ENCODE data around the gene MAP7.
"Not testable (repeated sequence)": the region's sequence is repeated elsewhere in the genome, so short reads cannot be mapped to it uniquely, and the experiment has no call there.

The MAP7 gene

DNA sequence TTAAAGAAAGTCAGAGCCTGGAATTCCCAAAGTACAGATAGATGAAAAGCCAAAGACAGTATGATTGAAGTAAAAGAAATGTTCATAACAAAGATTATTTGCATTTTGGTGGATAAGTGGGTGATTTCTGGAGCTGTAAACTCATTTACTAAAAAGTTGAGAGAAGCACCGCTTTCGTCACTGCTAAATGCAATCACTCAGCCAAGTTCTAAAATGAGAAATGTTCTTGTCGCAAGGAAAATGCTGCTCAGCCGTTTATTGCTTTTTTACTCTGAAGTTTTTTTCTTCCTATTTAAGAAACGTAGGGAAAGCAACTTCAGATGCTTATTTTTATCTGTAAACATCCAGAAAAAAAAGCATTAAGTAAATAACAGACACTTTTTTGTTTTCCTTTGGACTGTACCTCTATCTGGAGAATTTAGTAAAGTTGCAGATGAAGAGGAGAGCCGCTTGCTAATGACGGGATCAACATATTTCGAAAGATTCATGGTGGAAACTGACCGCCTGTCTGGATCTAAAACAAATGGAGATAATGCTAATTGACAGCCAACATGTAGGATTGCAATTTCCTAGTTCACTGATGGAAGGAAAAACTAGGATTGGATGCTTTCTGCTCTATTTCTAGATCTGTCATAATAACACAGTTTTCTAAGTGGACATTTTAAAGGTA lies 166.8 kb downstream of the MAP7 start:
- H3K4me1 ChIP-seq (ENCODE audit: control insufficient read depth, insufficient read depth, low read length): no peaks in the 10 kb centered on the region
- no peaks in the 10 kb centered on the region for H3K27me3 ChIP-seq (ENCODE audit: control insufficient read depth, insufficient read depth, low read length)
- no peak overlapping the region for H3K9ac ChIP-seq (ENCODE audit: low read depth, low read length)

DNA sequence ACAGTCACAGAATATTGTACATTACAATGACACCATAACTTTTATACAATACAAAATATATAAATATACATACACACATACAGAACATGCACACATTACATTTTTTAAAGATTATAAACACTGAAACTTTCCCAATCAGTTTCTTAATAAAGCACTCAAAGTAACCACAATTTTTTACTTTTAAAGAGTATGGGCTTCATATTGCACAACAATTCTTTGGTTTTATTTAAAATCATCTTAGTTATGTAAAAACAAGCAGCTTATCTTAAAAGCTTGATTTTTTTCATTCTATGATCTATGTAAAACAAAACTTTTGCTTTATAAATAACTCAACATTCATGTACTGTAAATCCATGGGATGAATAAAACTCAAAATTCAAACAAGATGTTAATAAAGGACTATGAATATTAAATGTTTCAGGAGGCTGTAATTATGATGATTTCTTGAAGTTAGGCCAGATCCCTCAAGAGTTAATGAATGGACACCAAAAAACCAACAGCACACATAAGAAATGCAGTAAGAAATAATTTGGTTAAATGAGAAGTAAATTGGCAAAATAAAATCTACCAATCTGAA lies 167.5 kb downstream of the MAP7 start:
- no peak overlapping the region for H3K9ac ChIP-seq (ENCODE audit: low read depth, low read length)
- H3K4me3 ChIP-seq (ENCODE audit: low read depth, low read length): no peak overlapping the region
- H3K4me1 ChIP-seq (ENCODE audit: control insufficient read depth, insufficient read depth, low read length): no peaks in the 10 kb centered on the region

More for the DNA sequence above, 166.8 kb downstream of the MAP7 start:
- Histone ChIP-seq H3K4me3 (ENCODE audit: low read depth, low read length) (no peak overlapping the region), H3K9me3 (ENCODE audit: control insufficient read depth, insufficient read depth, low read length) (no peaks in the 10 kb centered on the region), H3K36me3 (ENCODE audit: control insufficient read depth, insufficient read depth, low read length) (no peaks in the 10 kb centered on the region)

DNA sequence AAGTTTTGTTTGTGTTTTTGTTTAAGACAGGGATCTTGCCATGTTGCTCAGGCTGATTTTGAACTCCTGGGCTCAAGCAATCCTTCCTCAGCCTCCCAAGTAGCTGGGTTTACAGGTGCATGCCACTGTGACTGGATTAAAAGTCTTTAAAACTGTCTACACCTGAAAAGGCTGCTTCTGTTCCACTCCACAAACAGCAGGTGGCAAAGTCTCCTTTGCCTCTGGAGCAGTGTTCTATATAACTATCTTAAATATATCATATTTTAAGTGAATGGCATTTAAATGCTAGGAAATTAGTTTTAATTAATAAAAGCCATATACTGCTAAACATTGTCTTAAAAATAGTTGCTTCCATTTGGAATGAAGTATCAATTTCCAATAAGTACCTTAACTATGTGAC lies 171.3 kb downstream of the MAP7 start:
- Histone ChIP-seq H3K4me3 (ENCODE audit: low read depth, low read length) (no peak overlapping the region), H3K36me3 (ENCODE audit: control insufficient read depth, insufficient read depth, low read length) (peaks cover 3% of the 10 kb centered on the region), H3K27me3 (ENCODE audit: control insufficient read depth, insufficient read depth, low read length) (no peaks in the 10 kb centered on the region), H3K4me1 (ENCODE audit: control insufficient read depth, insufficient read depth, low read length) (no peaks in the 10 kb centered on the region), H3K9me3 (ENCODE audit: control insufficient read depth, insufficient read depth, low read length) (no peaks in the 10 kb centered on the region), H3K9ac (ENCODE audit: low read depth, low read length) (no peak overlapping the region)

More for the DNA sequence above, 167.5 kb downstream of the MAP7 start:
- Histone ChIP-seq H3K27me3 (ENCODE audit: control insufficient read depth, insufficient read depth, low read length) (no peaks in the 10 kb centered on the region), H3K36me3 (ENCODE audit: control insufficient read depth, insufficient read depth, low read length) (peaks cover under 1% of the 10 kb centered on the region), H3K9me3 (ENCODE audit: control insufficient read depth, insufficient read depth, low read length) (no peaks in the 10 kb centered on the region)

DNA sequence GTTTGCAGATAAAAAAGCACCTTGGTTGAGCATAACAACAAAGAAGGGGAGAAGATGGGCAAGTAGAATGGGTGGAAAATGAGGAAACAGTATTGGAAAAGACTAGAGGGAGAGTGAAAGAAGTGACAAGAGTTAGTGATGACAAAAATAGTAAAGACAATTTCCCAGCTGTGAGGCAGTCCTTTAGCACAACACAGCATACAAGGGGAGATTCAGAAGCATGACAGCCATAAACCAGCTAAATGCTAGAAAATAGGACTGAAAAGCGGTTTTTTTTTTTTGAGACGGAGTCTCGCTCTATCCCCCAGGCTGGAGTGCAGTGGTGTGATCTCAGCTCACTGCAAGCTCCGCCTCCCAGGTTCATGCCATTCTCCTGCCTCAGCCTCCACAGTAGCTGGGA lies 174.4 kb downstream of the MAP7 start:
- not testable (repeated sequence) for H3K9me3 ChIP-seq (ENCODE audit: control insufficient read depth, insufficient read depth, low read length); H3K36me3 ChIP-seq (ENCODE audit: control insufficient read depth, insufficient read depth, low read length); H3K4me3 ChIP-seq (ENCODE audit: low read depth, low read length); H3K27me3 ChIP-seq (ENCODE audit: control insufficient read depth, insufficient read depth, low read length); H3K9ac ChIP-seq (ENCODE audit: low read depth, low read length); H3K4me1 ChIP-seq (ENCODE audit: control insufficient read depth, insufficient read depth, low read length)

DNA sequence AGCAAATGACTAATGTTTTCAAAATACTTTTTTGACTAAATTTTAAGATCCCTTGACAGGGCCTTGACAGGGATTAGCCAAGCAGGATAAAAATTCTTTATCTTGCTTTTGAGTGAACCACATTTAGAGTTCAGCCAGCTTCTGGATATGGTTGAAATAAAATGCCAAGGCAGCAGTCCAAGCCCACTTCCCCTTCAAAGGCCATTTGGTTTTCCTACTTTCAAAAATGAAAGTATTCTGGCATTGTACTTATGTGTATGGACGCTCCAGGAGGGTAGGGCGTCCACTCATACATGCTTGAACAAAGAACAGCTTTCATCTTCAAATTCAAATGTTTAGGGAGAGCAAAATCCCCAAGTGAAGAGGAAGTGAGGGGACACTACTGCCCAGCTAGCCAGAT lies 178.3 kb downstream of the MAP7 start:
- H3K4me1 ChIP-seq (ENCODE audit: control insufficient read depth, insufficient read depth, low read length): no peaks in the 10 kb centered on the region
- H3K4me3 ChIP-seq (ENCODE audit: low read depth, low read length): no peak overlapping the region
- H3K9ac ChIP-seq (ENCODE audit: low read depth, low read length): no peak overlapping the region
- no peaks in the 10 kb centered on the region for H3K27me3 ChIP-seq (ENCODE audit: control insufficient read depth, insufficient read depth, low read length)
- peaks cover 4% of the 10 kb centered on the region for H3K36me3 ChIP-seq (ENCODE audit: control insufficient read depth, insufficient read depth, low read length)
- no peaks in the 10 kb centered on the region for H3K9me3 ChIP-seq (ENCODE audit: control insufficient read depth, insufficient read depth, low read length)

DNA sequence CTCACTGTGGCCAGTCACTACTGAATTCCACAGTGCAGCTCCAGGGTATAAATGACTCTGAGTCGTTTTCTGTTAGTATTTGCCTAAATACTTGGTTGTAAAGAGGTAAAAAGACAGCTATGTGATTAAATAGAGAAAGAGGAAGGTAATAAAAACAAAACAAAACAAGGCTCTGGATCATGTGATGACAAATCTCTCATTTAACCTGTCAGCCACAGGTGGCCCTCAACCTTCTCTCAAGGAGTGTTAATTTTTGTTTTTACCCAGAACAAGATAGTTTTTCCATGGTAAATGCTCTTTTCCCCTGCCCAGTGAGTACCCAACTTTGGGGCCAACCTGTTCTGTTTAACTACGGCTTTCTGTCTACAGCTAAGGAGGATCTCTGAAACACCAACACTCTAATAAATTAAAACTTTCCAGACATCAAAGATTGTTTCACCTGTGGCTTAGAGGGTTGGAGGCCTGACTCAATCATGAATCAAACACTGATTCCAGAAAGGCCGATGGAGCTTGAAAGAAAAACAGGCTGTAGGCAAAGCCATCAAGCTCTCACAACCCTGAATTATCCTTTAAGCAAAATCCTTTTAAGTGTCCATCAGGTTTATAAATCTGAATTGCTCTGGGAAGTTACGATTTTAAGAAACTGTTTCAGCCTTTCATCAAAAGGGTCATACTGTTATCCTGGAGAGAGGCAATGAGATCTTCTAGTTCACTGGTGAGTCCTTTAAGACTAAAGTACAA lies 179.1 kb downstream of the MAP7 start:
- H3K4me3 ChIP-seq (ENCODE audit: low read depth, low read length): no peak overlapping the region
- no peaks in the 10 kb centered on the region for H3K4me1 ChIP-seq (ENCODE audit: control insufficient read depth, insufficient read depth, low read length)
- no peaks in the 10 kb centered on the region for H3K9me3 ChIP-seq (ENCODE audit: control insufficient read depth, insufficient read depth, low read length)
- H3K9ac ChIP-seq (ENCODE audit: low read depth, low read length): no peak overlapping the region
- no peaks in the 10 kb centered on the region for H3K27me3 ChIP-seq (ENCODE audit: control insufficient read depth, insufficient read depth, low read length)
- H3K36me3 ChIP-seq (ENCODE audit: control insufficient read depth, insufficient read depth, low read length): peaks cover 4% of the 10 kb centered on the region

DNA sequence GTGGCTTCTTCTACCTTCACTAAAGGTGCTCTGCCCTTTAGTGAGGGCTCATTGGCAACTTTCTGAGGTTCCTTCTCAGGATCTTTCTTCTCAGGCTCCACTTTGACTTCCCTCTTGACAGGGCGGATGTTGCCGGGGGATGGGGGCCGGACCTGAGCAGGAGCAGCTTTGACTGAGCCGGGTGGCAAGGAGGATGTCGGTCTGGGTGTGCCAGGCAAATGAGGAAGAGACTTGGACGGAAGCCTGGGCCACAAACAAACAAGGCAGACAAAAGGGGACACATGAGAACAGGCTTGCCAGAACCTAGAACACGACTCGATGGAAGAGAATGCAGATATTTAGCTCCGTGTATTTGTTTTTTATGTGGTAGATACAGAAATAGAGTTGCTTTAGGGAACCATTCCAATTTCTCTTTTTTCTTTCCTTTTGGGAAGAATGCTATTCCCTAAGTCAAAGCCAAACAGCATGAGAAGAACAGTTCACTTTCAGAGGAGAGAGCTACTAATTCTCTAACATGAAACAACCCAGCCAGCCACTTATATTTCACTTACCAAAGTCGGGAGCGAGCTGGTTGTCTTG lies 184.4 kb downstream of the MAP7 start:
- Histone ChIP-seq H3K9me3 (ENCODE audit: control insufficient read depth, insufficient read depth, low read length) (no peaks in the 10 kb centered on the region), H3K4me3 (ENCODE audit: low read depth, low read length) (no peak overlapping the region), H3K36me3 (ENCODE audit: control insufficient read depth, insufficient read depth, low read length) (peaks cover 8% of the 10 kb centered on the region), H3K9ac (ENCODE audit: low read depth, low read length) (no peak overlapping the region), H3K27me3 (ENCODE audit: control insufficient read depth, insufficient read depth, low read length) (no peaks in the 10 kb centered on the region), H3K4me1 (ENCODE audit: control insufficient read depth, insufficient read depth, low read length) (no peaks in the 10 kb centered on the region)

DNA sequence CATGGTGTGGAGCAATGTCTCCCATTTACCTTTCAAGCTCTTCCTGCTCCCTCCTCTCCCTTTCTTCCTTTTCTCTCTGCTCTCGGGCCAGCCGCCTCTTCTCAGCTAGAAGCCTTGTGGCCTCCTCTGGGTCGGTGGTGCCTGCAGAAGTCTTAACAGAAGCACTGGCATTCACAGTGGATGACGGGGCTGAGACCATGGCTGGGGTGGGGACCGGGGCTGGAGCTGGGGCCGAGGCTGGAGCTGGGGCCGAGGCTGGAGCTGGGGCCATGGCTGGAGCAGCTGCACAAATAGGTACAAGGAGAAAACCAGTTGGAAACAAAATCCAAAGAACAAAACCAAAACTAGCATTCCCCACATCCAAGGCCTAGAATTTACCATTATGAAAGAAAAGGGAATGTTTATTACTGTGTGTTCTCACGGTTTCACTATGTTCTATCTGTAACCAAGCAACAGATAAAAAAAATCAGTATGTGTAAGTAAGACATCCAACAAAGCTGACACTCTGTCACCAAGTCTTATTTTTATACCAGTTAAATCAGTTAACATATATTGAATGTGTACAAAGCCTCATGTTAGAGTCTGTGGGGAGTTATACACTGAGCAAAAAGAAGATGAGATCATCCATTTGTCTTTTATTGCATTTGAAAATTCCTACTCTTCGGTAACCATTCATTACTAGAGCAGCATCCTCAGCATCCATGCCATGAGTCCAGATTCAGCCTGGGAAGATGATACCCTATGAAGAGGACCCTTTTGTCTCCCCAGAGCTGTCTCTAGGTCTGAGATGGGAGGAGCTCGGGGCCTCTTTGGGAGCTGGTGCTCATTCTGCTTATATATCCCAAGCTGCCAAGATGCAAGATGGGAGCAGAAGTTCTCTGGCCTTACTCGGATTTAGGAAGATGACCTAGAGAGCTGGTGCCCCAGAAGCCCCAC lies 187.5 kb downstream of the MAP7 start:
- no peaks in the 10 kb centered on the region for H3K9me3 ChIP-seq (ENCODE audit: control insufficient read depth, insufficient read depth, low read length)
- no peak overlapping the region for H3K4me3 ChIP-seq (ENCODE audit: low read depth, low read length)
- H3K4me1 ChIP-seq (ENCODE audit: control insufficient read depth, insufficient read depth, low read length): no peaks in the 10 kb centered on the region
- no peak overlapping the region for H3K9ac ChIP-seq (ENCODE audit: low read depth, low read length)
- H3K27me3 ChIP-seq (ENCODE audit: control insufficient read depth, insufficient read depth, low read length): no peaks in the 10 kb centered on the region
- peaks cover 19% of the 10 kb centered on the region for H3K36me3 ChIP-seq (ENCODE audit: control insufficient read depth, insufficient read depth, low read length)

DNA sequence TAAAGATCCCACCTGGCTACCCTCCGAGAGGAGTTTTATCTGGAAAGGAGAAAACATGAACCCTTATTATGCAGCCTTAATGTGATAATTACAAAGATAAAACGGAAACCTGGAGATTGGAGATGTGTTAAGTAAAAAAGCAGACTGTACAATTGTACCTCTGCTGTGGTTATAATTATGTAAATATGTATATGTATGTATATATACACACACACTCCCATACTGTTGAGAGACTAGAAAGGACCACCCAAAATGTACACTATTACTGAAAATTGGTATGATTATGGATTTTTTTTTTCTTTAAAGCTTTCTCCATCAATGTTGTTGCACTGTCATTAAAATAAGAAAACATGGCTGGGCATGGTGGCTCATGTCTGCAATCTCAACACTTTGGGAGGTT lies 188.4 kb downstream of the MAP7 start:
- Histone ChIP-seq H3K9ac (ENCODE audit: low read depth, low read length) (no peak overlapping the region), H3K4me1 (ENCODE audit: control insufficient read depth, insufficient read depth, low read length) (no peaks in the 10 kb centered on the region), H3K4me3 (ENCODE audit: low read depth, low read length) (no peak overlapping the region), H3K9me3 (ENCODE audit: control insufficient read depth, insufficient read depth, low read length) (no peaks in the 10 kb centered on the region), H3K36me3 (ENCODE audit: control insufficient read depth, insufficient read depth, low read length) (peaks cover 19% of the 10 kb centered on the region), H3K27me3 (ENCODE audit: control insufficient read depth, insufficient read depth, low read length) (no peaks in the 10 kb centered on the region)

DNA sequence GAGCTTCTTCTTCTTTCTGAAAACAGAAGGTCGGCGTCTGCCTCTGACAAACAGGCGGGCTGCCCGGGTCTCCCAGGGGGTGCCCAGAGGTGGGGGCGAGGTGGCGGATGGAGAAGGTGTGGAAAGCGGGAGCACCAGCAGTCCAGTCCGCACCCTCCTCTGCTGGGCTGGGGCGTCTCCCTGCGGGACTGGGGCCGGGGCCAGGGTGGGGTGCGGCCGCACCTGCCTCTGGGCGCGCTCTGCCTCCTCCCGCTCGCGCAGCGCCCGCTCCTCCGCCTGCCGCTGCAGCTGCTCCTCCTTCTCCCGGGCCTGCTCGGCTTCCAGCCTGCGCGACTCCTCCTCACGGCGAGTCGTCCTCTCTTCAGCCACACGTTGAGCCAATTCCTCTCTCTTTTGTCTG lies 189.4 kb downstream of the MAP7 start:
- no peaks in the 10 kb centered on the region for H3K4me1 ChIP-seq (ENCODE audit: control insufficient read depth, insufficient read depth, low read length)
- peaks cover 19% of the 10 kb centered on the region for H3K36me3 ChIP-seq (ENCODE audit: control insufficient read depth, insufficient read depth, low read length)
- H3K9ac ChIP-seq (ENCODE audit: low read depth, low read length): no peak overlapping the region

DNA sequence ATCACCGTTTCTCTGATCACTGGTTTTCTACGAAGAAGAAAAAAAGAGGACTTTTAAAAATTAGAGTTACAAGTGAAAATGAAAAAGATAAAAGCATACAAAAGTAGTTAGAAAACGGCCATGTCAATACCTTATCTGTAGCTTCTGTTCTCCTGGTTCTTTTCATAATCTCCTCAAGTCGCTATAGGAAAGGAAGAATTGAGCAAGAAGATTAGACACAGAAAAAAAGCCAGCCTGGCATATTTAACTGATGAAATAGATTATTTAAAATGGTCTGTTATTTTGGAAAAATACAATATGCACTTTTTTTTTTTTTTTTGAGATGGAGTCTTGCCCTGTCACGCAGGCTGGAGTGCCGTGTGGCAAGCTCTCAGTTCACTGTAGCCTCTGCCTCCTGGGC lies 190.4 kb downstream of the MAP7 start:
- Histone ChIP-seq H3K4me1 (ENCODE audit: control insufficient read depth, insufficient read depth, low read length) (no peaks in the 10 kb centered on the region), H3K4me3 (ENCODE audit: low read depth, low read length) (no peak overlapping the region), H3K27me3 (ENCODE audit: control insufficient read depth, insufficient read depth, low read length) (no peaks in the 10 kb centered on the region), H3K36me3 (ENCODE audit: control insufficient read depth, insufficient read depth, low read length) (peaks cover 19% of the 10 kb centered on the region), H3K9ac (ENCODE audit: low read depth, low read length) (no peak overlapping the region), H3K9me3 (ENCODE audit: control insufficient read depth, insufficient read depth, low read length) (no peaks in the 10 kb centered on the region)

More for the DNA sequence above, 189.4 kb downstream of the MAP7 start:
- Histone ChIP-seq H3K27me3 (ENCODE audit: control insufficient read depth, insufficient read depth, low read length) (no peaks in the 10 kb centered on the region), H3K4me3 (ENCODE audit: low read depth, low read length) (no peak overlapping the region), H3K9me3 (ENCODE audit: control insufficient read depth, insufficient read depth, low read length) (no peaks in the 10 kb centered on the region)
